Osteocyte (in vitro differentiated cells): ENCODE results near the gene PPP1R9A. TPM values are rescaled to one million over a fixed set of nuclear protein-coding genes. Genes with fewer than 3 reads are reported as not detected.

Experiments used
- DNase-seq: peaks from one replicate; pipeline ENCODE4 v3.0.0; 2021; ENCODE audit warnings: mixed read lengths; ENCODE audit not compliant: unreplicated experiment; ENCODE audit errors: extremely low spot score
- H3K27ac Mint-ChIP-seq: one replicate; pipeline ENCODE4 v1.8.0; 2021; ENCODE audit warnings: mild to moderate bottlenecking, mixed read lengths; ENCODE audit not compliant: unreplicated experiment
- H3K27me3 Mint-ChIP-seq: one replicate; pipeline ENCODE4 v1.8.0; 2021; ENCODE audit warnings: mixed read lengths; ENCODE audit not compliant: unreplicated experiment
- H3K36me3 Mint-ChIP-seq: one replicate; pipeline ENCODE4 v1.8.0; 2021; ENCODE audit warnings: mixed read lengths; ENCODE audit not compliant: unreplicated experiment
- H3K4me1 Mint-ChIP-seq: one replicate; pipeline ENCODE4 v1.8.0; 2021; ENCODE audit warnings: mixed read lengths; ENCODE audit not compliant: unreplicated experiment
- H3K4me3 Mint-ChIP-seq: one replicate; pipeline ENCODE4 v1.8.0; 2021; ENCODE audit warnings: mild to moderate bottlenecking, moderate library complexity, mixed read lengths; ENCODE audit not compliant: unreplicated experiment
- H3K9me3 Mint-ChIP-seq: one replicate; pipeline ENCODE4 v1.8.0; 2021; ENCODE audit warnings: mixed read lengths; ENCODE audit not compliant: unreplicated experiment
- CTCF ChIP-seq: fragments of 200-600 bp; sonication (generic); IDR thresholded peaks from 2 replicates; pipeline ENCODE4 v1.5.0; 2021; ENCODE audit warnings: antibody characterized with exemption, mild to moderate bottlenecking, moderate library complexity
- total RNA-seq: library from RNA; stranded (reverse); gene quantifications from 2 replicates; pipeline ENCODE4 v1.2.1, GENCODE V29; 2021

PPP1R9A gene
- total RNA-seq, 1 donor from 2014 or later: 3.4 TPM

GRCh38 chr7:94909179-94909466, 1.7 kb downstream of the PPP1R9A start:
- DNase-seq: no peak
- no peak overlapping the region for H3K27ac Mint-ChIP-seq
- peak overlapping the region; percentile 81 for H3K4me3 Mint-ChIP-seq
- H3K36me3 Mint-ChIP-seq: no peaks in the 10 kb centered on the region
- H3K27me3 Mint-ChIP-seq: peaks cover 7% of the 10 kb centered on the region
- no peak for TF ChIP-seq CTCF
- H3K4me1 Mint-ChIP-seq: peaks cover 17% of the 10 kb centered on the region
- H3K9me3 Mint-ChIP-seq: no peaks in the 10 kb centered on the region

- Mint-ChIP-seq H3K36me3 (no peaks in the 10 kb centered on the region), H3K4me3 (no peak overlapping the region), H3K4me1 (peaks cover 17% of the 10 kb centered on the region), H3K27ac (no peak overlapping the region), H3K9me3 (no peaks in the 10 kb centered on the region), H3K27me3 (peaks cover 17% of the 10 kb centered on the region)
- TF ChIP-seq CTCF: no peak
- DNase-seq: no peak
Observed at GRCh38 chr7:94912085-94912484, 4.7 kb downstream of the PPP1R9A start.

- H3K9me3 Mint-ChIP-seq: no peaks in the 10 kb centered on the region
- H3K4me3 Mint-ChIP-seq: no peak overlapping the region
- peaks cover 14% of the 10 kb centered on the region for H3K4me1 Mint-ChIP-seq
- no peaks in the 10 kb centered on the region for H3K36me3 Mint-ChIP-seq
- no peak for TF ChIP-seq CTCF
- DNase-seq: no peak
- no peak overlapping the region for H3K27ac Mint-ChIP-seq
- peaks cover 17% of the 10 kb centered on the region for H3K27me3 Mint-ChIP-seq
Observed at GRCh38 chr7:94913391-94913790, 6.0 kb downstream of the PPP1R9A start.

GRCh38 chr7:94921911-94922310, 14.5 kb downstream of the PPP1R9A start:
- Mint-ChIP-seq H3K4me1 (no peaks in the 10 kb centered on the region), H3K27ac (no peak overlapping the region), H3K27me3 (no peaks in the 10 kb centered on the region), H3K4me3 (no peak overlapping the region), H3K9me3 (no peaks in the 10 kb centered on the region), H3K36me3 (no peaks in the 10 kb centered on the region)
- TF ChIP-seq CTCF: no peak
- DNase-seq: no peak

GRCh38 chr7:94922457-94922856, 15.1 kb downstream of the PPP1R9A start:
- H3K36me3 Mint-ChIP-seq: no peaks in the 10 kb centered on the region
- no peak for DNase-seq
- no peaks in the 10 kb centered on the region for H3K27me3 Mint-ChIP-seq
- no peak overlapping the region for H3K27ac Mint-ChIP-seq
- no peak overlapping the region for H3K4me3 Mint-ChIP-seq
- no peaks in the 10 kb centered on the region for H3K9me3 Mint-ChIP-seq
- TF ChIP-seq CTCF: no peak
- no peaks in the 10 kb centered on the region for H3K4me1 Mint-ChIP-seq
